Umbilical cord (tissue), 2 donors: ENCODE measurements around the gene SPATA9. TPM values are rescaled to one million over a fixed set of nuclear protein-coding genes. Genes with fewer than 3 reads are reported as not detected.
A peak's percentile ranks its signal among the peaks of the same experiment; 100 is the strongest.

Source experiments
- DNase-seq: peaks from one replicate; pipeline ENCODE4 v3.0.0-alpha.2; 2015; ENCODE audit warnings: low spot score
- total RNA-seq: library from RNA; depleted of rRNA; stranded (reverse); fragments of >200 nt; gene quantifications from one replicate; pipeline ENCODE4 v1.2.3, GENCODE V29; 2014; ENCODE audit warnings: low replicate concordance; ENCODE audit not compliant: insufficient read depth

The SPATA9 gene
- total RNA-seq, 1 donor from 2014 or later, result 3.9 TPM

GRCh38 chr5:95684361-95684760, 1.6 kb upstream of the SPATA9 start:
- DNase-seq, result no peak

- peak; percentile 46 for DNase-seq
Observed at GRCh38 chr5:95673081-95673480, 9.7 kb downstream of the SPATA9 start.

- no peak for DNase-seq
Observed at GRCh38 chr5:95672641-95673040, 10.2 kb downstream of the SPATA9 start.

DNA sequence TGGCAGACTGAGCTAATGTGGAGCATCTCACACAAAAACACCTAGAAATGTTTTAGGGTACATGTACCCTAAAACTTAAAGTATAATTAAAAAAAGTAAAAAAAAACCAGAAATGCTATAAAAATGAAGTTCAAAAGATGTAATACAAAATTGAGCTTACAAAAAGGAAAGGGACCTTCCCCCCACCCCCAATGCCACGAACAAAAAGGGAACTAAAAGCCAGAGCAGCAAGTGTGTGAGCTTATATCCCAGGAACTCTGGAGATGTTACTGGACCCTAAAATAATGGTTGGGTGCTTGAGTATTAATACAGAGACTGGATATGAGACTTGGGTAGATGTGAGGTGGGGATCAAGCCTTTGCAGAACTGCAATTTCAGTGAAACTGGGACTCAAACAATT, 11.0 kb downstream of the SPATA9 start:
- DNase-seq, result no peak

DNA sequence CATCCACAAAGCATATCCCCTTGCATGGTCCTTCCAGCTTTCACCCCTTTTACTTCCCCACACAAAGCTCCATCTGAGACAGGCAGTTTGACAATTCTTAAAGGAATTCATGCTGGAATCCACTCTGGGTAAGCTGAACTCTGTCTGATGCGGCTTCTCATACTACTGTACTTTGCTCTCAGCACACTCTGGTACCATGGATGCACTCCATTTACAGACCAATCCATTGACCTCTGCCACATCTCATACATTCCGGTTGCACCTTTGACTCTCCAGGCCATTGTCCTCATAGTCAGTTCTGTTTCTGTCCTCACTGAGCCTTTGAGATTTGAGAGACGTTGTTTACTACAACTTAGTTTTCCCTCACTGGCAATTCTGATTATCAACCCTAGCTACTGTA, 12.2 kb downstream of the SPATA9 start:
- no peak for DNase-seq

DNA sequence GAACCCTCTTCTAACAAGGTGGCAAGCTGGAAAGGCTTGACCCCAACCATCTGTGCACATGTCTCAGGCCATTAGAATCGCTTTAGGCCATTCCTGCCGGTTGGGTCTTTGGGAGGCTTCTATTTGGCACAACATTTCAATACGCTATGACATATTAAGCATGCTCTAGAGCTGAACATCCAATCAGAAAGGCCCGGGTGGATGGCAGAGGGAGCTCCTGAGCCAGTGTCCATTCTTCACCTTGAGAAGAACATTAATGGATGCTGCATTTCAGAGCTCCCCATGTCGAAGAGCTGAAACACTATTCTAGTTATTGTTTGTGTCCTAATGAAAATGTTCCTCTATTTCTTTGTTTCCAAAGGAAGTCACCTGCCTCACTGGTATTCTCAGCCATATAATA, 12.8 kb downstream of the SPATA9 start:
- DNase-seq, result no peak

- peak; percentile 91 for DNase-seq
Observed at GRCh38 chr5:95669540-95669939, 13.3 kb downstream of the SPATA9 start.

DNA sequence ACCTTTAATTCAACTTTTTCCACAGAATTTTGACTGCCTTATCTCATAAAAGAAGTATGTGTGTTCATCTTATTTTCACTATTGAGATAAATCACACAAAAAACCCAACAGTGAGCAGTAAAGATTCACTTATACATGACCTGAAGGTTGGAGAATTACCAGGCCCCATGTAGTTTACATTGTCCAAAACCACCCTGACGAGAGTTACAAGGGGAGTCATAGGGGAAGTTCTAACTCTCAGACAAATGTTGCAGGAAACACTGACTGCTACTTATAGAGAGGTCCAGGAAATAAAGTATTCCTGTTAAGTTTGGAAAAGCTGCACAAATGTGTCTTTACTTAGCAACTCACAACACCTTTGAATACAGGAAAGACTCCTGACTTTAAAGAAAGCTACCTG, 14.1 kb downstream of the SPATA9 start:
- peak; percentile 57 for DNase-seq

GRCh38 chr5:95668216-95668615, 14.6 kb downstream of the SPATA9 start:
- peak; percentile 23 for DNase-seq

DNA sequence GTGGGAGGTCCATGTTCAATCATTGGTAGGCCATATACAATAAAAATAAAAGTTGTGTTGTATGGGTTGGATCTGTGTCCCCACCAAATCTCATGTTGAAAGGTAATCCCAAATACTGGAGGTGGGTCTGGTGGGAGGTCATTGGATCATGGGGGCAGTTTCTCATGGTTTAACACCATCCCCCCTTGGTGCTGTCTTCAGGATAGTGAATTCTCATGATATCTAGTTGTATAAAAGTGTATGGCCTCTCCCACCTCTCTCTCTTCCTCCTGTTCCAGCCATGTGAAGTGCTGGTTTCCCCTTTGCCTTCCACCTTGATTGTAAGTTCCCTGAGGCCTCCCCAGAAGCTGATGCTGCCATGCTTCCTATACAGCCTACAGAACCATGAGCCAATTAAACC, 15.1 kb downstream of the SPATA9 start:
- DNase-seq, result no peak

- no peak for DNase-seq
Observed at GRCh38 chr5:95667061-95667618, 15.7 kb downstream of the SPATA9 start.

GRCh38 chr5:95664204-95664786, 18.5 kb downstream of the SPATA9 start:
- peak; percentile 45 for DNase-seq

- no peak for DNase-seq
Observed at GRCh38 chr5:95662946-95663345, 19.8 kb downstream of the SPATA9 start.

DNA sequence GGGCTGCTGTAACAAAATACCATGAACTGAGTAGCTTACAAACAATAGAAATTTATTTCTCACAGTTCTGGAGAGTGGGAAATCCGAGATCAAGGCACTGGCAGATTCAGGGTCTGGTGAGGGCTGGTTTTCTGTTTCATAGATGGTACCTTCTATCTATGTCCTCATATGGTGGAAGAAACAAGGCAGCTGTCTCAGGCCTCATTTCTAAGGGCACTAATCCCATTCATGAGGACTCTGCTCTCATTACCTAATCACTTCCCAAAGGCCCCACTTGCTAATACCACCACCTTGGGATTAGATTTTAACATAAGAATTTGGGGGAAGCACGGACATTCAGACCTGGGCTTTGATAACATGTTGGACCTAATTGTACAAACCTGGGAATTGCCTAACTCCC, 22.7 kb downstream of the SPATA9 start:
- no peak for DNase-seq

- no peak for DNase-seq
Observed at GRCh38 chr5:95655575-95655974, 27.2 kb downstream of the SPATA9 start.

- no peak for DNase-seq
Observed at GRCh38 chr5:95654196-95654595, 28.6 kb downstream of the SPATA9 start.

GRCh38 chr5:95652849-95653248, 29.9 kb downstream of the SPATA9 start:
- DNase-seq, result no peak

- no peak for DNase-seq
Observed at GRCh38 chr5:95649842-95650620, 32.8 kb downstream of the SPATA9 start.

GRCh38 chr5:95649274-95649673, 33.5 kb downstream of the SPATA9 start:
- DNase-seq, result no peak

GRCh38 chr5:95647886-95648860, 34.6 kb downstream of the SPATA9 start:
- DNase-seq, result no peak

DNA sequence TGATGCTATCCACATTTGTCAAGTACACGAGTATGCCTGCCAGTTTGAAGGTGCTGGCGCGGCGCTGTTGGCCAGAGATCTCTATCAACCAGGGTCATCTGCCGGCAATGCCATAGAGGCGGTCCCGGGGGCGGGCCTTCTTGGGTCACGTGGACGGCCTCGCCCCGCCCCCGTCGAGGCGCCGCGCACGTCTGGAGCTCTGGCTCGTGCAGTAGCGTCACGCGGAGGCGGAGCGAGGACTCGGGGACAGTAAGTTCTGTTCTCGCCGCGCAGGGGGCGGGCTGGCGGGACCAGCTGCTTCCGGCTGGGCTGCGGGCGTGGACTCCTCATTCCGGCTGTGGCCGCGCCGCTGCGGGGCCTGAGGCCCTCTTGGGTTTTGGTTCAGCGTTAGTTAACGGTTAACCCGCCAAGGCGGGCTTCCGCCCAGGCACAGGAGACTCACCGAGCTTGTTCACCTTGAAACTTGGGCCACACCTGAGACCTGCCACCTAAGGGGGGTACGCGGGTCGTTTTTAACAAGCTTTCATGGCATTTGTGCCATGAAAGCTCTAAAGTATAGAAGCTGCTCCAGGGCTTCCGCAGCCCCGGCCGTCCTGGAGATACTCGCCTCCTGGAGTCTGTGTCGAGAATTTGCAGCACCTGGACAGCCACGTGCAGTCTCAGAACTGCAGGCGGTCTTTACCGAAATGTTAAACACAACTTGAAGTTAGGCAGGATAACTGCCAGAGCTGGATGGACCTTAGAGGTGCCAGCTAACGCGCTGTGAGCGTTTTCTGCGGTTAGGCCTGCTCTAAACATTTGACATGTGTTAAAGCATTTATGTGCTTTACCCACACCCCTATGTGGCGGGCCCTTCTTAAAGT, 36.0 kb downstream of the SPATA9 start, which contains the start of gene RFESD:
Gene RFESD, plus strand, starts transcription at position 209 of the 863 bp plus-strand sequence. CDS start 5,495 bp downstream, outside the sequence.
- peak; percentile 97 for DNase-seq
